22Rv1 (cell line): ENCODE measurements around the gene NSD1.
A peak's percentile ranks its signal among the peaks of the same experiment; 100 is the strongest.

Experiments
- H3K27ac ChIP-seq: fragments of 450-650 bp; 2 replicates; pipeline ENCODE4 v1.5.1; 2017
- ZFX ChIP-seq: fragments of 450-650 bp; IDR thresholded peaks from 2 replicates; pipeline ENCODE4 v1.6.1; 2017; ENCODE audit warnings: antibody characterized with exemption, borderline replicate concordance
- TF ChIP-seq, protein P1 (sequence below): fragments of 450-650 bp; IDR thresholded peaks from 2 replicates; pipeline ENCODE4 v1.5.1; 2017; ENCODE audit warnings: mild to moderate bottlenecking

The NSD1 gene

DNA sequence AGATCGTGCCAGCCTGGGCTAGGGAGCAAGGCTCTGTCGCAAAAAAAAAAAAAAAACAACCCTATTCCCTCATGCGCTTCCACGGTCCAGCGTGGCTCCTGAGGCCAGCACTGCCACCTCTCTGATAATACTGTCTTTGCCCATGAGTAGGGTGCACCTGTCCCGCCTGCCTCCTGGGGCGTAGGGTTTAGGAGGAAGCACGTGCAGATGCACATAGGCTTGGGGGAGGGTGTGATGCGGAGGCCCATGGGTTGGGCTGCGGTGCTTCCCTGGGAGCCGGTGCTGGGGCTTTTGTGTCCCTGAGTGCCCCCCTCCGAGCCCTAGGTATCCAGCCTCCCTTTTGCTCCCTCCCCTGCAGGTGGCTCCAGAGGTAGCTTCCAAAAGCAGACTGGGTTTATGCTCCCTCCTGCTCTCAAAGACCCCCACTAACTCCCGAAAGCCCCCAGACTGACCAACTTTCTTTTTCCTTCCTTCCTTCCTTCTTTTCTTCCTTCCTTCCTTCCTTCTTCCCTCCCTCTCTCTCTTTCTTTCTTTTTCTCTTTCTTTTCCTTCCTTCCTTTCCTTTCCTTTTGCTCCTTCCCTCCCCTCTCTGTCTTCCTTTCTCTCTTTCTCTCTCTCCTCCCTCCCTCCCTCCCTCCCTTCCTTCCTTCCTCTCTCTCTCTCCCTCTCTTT, 34.0 kb upstream of the NSD1 start:
- H3K27ac ChIP-seq = no peak overlapping the region
- no peak for TF ChIP-seq ZFX
- TF ChIP-seq, protein P1, sequence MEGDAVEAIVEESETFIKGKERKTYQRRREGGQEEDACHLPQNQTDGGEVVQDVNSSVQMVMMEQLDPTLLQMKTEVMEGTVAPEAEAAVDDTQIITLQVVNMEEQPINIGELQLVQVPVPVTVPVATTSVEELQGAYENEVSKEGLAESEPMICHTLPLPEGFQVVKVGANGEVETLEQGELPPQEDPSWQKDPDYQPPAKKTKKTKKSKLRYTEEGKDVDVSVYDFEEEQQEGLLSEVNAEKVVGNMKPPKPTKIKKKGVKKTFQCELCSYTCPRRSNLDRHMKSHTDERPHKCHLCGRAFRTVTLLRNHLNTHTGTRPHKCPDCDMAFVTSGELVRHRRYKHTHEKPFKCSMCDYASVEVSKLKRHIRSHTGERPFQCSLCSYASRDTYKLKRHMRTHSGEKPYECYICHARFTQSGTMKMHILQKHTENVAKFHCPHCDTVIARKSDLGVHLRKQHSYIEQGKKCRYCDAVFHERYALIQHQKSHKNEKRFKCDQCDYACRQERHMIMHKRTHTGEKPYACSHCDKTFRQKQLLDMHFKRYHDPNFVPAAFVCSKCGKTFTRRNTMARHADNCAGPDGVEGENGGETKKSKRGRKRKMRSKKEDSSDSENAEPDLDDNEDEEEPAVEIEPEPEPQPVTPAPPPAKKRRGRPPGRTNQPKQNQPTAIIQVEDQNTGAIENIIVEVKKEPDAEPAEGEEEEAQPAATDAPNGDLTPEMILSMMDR = 0 out of 2 replicates have a peak, but pooled peaks have one; percentile 3

DNA sequence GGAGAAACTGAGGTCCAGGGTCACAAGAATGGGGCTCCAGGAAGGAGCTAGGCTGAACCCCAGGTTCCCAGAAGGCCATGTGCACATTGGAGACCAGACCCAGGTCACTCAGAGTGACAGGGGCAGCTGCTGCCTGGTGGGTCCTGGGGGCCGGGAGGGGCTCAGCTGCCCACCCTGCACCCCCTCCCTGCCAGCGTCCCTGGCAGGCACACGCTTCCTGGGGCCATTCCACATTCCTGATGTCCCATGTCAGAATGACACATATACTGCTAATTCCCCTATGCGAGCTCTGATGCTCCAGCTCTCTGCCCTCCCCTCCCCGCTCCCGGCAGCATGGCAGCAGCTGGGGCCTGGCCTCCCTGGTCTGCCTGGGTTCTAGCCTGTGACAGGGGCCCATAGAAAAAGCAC, 32.9 kb upstream of the NSD1 start:
- H3K27ac ChIP-seq = no peak overlapping the region
- TF ChIP-seq ZFX = no peak
- TF ChIP-seq, protein P1 = no peak

DNA sequence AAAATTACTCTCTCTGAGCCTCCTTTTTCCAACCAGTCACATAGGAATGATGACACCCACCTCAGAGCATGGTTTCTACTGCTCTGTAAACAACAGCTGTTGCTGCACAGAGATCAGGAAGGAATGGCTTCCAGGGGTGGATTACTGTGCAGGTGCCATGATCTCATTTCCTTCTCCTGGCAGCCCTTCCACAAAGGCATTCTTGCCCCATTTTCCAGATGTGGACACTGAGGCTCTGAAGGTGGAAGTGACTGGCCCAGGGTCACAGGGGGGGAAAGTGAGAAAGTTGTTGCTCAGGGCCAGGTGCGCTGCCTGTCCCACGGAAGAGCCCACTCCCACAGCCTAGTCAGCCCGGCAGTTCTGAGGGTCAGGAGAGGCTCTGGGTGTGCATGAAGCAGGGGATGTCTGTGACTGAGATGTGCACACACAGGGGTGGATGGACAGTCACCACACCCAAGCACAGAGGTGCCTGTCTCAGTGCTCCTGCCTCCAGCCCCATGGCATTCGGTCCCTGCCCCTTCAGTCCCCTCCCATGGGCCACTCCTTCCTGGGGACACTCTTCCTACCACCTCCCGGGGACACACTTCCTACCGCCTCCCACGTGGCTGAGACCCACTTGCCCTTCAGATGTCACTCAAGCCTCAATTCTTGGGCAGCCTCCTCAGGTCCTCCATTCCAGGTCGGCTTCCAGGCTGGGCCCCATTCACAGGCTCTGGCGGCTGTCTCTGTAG, 29.9 kb upstream of the NSD1 start:
- no peak overlapping the region for H3K27ac ChIP-seq
- TF ChIP-seq, protein P1 = no peak
- no peak for TF ChIP-seq ZFX

DNA sequence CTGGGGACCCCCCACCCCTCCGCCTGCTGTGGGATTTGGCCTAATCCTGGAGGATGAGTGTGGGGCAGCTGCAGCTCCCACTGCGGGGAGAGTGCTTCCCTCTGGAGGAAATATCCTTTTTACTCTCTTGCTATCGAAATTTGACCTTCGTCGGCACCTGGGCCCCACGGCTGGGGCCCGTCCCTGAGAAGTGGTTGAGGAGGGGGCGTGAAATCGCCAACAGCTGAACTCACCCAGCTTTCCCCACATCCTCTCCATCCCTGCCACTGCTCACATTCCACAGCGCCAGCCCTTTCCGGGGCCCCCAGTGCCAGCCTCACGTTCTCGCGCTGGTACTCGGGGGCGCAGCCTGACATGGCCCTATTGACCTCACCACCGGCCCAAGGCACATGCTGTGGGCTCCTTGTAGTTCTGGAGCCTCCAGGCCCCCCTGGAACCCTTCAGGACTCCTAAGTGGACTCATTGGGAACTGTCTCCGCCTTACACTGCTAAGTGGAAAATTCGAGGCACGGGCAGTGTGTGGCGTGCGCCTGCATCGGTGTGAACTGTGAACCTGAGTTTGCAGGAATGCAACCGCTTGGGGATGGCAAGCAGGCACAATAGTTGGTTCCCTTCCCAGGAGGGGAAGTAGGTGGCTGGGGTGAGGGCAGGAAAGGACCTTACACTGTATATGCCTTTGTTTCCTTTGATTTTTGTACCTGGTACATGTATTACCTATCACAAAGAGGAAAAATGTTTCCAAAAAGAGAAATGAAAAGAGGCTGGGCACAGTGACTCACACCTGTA, 27.7 kb upstream of the NSD1 start:
- TF ChIP-seq, protein P1 = no peak
- TF ChIP-seq ZFX = no peak
- H3K27ac ChIP-seq = no peak overlapping the region

DNA sequence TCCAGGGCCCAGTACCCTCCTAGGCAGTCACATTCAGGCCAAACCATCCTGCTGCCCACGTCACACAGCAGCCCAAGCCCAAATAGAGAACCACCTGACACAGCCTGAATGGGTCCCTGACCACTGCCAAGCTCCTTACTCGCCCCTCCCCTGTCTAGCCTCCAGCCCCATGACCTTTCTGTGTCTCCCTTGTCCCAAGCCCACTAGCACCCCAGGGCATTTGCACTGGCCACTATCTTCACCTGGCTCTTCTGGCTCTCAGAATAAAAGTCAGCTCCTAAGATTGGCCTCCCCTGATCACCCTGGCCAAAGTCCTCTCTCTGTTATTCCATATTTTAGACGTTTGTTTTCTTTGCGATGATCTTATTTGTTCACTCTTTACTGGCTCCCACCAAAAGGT, 26.4 kb upstream of the NSD1 start:
- TF ChIP-seq ZFX = no peak
- TF ChIP-seq, protein P1 = no peak
- H3K27ac ChIP-seq = no peak overlapping the region

DNA sequence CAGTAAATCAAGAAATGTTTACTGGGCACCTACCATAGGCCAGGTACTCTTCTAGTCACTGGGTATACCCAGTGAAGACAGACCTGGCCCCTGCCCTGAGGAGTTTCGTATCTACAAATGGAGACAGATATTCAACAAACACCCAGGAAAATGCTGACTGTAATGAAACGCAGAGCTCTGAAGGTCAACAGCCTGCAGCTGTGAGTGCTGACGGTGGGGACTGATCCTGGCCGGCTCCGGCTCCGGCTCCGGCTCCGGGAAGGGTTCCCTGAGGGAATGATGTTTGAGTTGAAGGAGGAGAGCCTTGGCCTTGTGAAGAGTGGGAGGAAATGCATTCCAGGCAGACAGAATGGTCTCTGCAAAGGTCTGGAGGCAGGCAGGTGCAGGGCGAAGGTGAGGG, 23.8 kb upstream of the NSD1 start:
- H3K27ac ChIP-seq = no peak overlapping the region
- TF ChIP-seq, protein P1 = no peak
- TF ChIP-seq ZFX = no peak
